ENCODE measurements around the gene RTL10.

- TF ChIP-seq CTCF (IDR thresholded peaks at IDR 0.05) (no peak), HOXA7 (CRISPR knock-in tag; IDR thresholded peaks at IDR 0.05) (no peak), CEBPB (IDR thresholded peaks at IDR 0.05) (no peak), POLR2A (IDR thresholded peaks at IDR 0.05; ENCODE audit: low read length) (no peak)
Measured at GRCh38 chr22:19873138-19873959, 18.7 kb upstream of the RTL10 start.
